ENCODE data around the gene FAM217B.

Gene FAM217B
- total RNA-seq = 15.4 to 44.6 reads per million in 2 donors

- DNase-seq = peak; percentile 84
These were observed at the start of gene FAM217B, which contains the start of gene PPP1R3D for GRCh38 chr20:59940129-59940955. TSS of gene FAM217B (plus strand) at chr20:59940389. CDS start at chr20:59943944, 3,555 bp downstream. TSS of gene PPP1R3D (minus strand) at chr20:59940305. CDS start at chr20:59939931, 374 bp downstream.

- no peak for DNase-seq
These were observed 48.6 kb upstream of the FAM217B start for GRCh38 chr20:59891581-59891980.

- no peak for DNase-seq
These were observed 44.3 kb upstream of the FAM217B start for GRCh38 chr20:59895908-59896307.

- DNase-seq = no peak
These were observed 37.7 kb upstream of the FAM217B start for GRCh38 chr20:59902470-59902869.

- no peak for DNase-seq
These were observed 36.6 kb upstream of the FAM217B start for GRCh38 chr20:59903621-59904020.

- no peak for DNase-seq
These were observed 31.3 kb upstream of the FAM217B start for GRCh38 chr20:59908855-59909254.

- no peak for DNase-seq
These were observed 29.1 kb upstream of the FAM217B start for GRCh38 chr20:59911041-59911440.

- no peak for DNase-seq
These were observed 27.6 kb upstream of the FAM217B start for GRCh38 chr20:59912609-59913008.

GRCh38 chr20:59920944-59921343 is 19.2 kb upstream of the FAM217B start:
- DNase-seq = no peak

DNA sequence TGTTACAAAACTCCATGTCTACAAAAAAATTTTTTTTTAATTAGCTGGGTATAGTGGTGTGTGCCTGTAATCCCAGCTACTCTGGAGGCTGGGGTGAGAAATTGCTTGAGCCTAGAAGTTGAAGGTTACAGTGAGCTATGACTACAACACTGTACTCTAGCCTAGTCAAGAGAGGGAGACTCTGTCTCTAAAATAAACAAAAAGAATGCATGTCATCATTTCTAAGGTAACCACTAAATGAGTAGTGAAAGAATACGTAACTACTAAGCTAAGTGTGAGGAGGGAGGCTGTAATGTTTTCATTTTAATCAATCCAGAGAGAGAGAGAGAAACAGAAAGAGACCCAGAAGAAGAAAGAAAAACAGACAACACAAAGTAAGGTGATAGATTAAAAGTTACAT is 16.7 kb upstream of the FAM217B start:
- DNase-seq = no peak

GRCh38 chr20:59925359-59925758 is 14.8 kb upstream of the FAM217B start:
- no peak for DNase-seq

GRCh38 chr20:59925899-59926298 is 14.3 kb upstream of the FAM217B start:
- no peak for DNase-seq

- no peak for DNase-seq
These were observed 8.5 kb upstream of the FAM217B start for GRCh38 chr20:59931511-59932312.

GRCh38 chr20:59932616-59933295 is 7.4 kb upstream of the FAM217B start:
- DNase-seq = no peak

DNA sequence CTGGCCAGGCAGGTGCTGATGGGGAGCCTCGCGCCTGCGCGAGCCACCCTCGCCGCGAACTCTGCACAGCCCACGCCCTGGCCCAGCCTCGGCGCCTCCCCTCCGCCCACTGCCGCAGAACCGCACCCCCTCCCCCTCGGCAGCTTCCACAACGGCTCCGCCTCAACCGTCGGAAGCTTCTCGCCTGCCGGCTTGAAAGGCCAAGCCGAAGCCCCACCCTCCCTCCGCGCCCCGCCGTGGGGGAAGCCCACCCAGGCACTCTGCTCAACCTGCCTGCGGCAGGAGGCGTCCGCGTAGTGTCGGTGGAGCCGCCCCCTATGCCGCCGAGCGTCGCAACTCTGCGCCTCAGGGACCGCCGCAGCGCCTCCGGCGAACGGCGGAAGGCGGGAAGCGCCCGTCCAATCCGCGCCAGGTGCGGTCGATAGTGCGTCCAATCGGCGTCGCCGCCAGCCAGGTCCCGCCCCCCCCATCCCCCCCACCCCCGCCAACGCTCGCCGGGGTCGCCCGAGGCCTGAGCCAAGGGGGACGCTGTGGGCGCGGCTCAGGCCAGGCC is 6.8 kb upstream of the FAM217B start, which contains the start of gene SYCP2:
Gene SYCP2, minus strand, starts transcription at position 342 of the 553 bp plus-strand sequence. CDS start 11,224 bp downstream, outside the sequence.
- peak; percentile 48 for DNase-seq

DNA sequence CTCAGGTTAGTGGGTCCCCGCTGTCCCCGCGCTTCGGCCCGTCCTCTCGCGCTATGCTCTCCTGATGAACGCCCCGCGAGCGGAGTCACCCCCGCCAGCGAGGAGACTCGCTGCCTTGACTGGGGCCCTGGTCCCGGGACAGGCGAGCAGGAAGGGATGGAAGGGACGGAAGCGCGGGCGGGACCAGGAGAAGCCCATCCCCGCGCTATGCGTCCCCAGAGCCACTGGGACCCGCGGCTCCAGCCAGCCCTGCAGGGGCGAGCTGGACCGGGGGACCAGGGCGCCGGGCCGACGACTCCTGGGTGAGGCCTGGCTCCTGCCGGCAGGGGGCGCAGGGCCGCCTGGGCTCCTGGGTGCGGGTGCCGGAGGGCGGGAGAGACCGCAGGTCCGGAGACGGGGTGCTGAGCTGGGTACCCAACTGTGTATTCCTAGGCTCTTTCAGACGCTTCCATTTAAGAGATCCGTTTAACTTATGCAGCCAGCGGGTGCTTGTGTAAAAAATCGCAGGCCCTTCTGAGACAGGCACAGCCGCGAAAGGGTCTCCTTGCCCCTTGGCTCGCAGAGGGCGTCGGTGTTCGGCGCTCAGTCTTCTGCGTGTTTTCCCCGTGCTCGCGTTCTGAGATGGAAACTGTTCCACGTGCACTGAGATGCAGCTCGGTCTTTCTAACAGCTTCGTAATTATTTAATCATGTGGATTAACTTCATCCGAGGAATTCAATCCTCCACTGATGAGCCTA is 6.2 kb upstream of the FAM217B start:
- peak; percentile 78 for DNase-seq

GRCh38 chr20:59935457-59936185 is 4.6 kb upstream of the FAM217B start:
- no peak for DNase-seq

DNA sequence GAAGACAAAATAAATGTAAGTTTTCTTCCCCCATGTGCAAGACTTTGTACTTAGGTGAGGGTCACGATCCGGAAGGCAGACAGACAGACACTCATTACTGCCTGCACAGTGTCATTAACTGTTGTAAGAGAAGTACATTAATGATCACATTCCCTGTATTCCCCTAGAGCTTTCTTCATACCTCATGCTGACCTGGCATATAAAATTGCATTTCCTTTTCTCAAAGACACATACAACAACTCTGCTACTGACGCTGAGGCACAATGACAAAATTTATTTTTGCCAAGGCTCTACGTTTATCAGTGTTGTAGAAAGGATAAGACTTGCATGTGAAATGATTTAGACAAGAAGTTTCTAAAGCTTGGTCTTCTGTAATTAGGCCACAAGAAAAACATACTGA is 3.8 kb upstream of the FAM217B start:
- DNase-seq = no peak

- DNase-seq = no peak
These were observed 3.0 kb upstream of the FAM217B start for GRCh38 chr20:59937150-59937549.

DNA sequence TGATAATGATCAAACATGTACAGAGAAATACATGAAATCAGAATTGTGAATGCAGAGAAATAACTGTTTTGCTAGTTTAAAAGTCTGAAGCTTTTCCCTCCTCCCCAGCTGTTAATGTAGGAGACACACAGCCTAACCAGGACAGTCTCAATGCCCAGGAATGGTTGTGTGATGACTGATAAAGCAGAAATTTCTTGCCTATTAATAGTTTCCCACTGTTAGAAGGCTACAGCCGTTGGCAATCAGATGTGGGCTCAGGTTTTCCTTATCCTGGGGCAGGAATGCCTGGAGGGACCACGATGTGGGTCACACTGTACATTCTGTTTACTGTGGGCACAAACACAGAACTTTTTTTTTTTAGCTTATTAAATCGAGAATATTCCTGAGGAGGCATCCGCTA is 2.0 kb upstream of the FAM217B start:
- DNase-seq = no peak

GRCh38 chr20:59938696-59939051 is 1.5 kb upstream of the FAM217B start:
- no peak for DNase-seq
